Measurements from ENCODE around the gene PACS1.
"Not testable (repeated sequence)": the region's sequence is repeated elsewhere in the genome, so short reads cannot be mapped to it uniquely, and the experiment has no call there.

The PACS1 gene

DNA sequence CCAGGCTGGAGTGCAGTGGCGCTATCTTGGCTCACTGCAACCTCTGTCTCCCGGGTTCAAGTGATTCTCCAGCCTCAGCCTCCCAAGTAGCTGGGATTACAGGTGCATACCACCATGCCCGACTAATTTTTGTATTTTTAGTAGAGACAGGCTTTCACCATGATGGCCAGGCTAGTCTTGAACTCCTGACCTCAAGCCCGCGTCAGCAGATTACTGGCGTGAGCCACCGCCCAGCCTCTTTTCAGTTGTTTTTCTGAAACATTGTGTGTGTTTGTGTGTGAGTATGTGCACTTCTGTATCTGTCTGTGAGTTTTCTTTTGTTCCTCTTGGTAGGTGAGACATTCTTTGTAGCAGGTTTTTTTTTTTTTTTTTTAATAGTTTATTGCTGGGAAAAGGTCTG is 8.9 kb downstream of the PACS1 start:
- not testable (repeated sequence) for H3K4me3 ChIP-seq (ENCODE audit: low read length); H3K36me3 ChIP-seq (ENCODE audit: insufficient read depth, low read length); H3K27me3 ChIP-seq (ENCODE audit: insufficient read depth, low read length); H3K4me1 ChIP-seq (ENCODE audit: insufficient read depth, low read length); H3K27ac ChIP-seq (ENCODE audit: low read depth, low read length); H3K9me3 ChIP-seq (ENCODE audit: insufficient read depth, low read depth, low read length); H3K9ac ChIP-seq (ENCODE audit: low read depth, low read length)
- WGBS: 97% methylated on average over 7 of the region's 7 CpGs

DNA sequence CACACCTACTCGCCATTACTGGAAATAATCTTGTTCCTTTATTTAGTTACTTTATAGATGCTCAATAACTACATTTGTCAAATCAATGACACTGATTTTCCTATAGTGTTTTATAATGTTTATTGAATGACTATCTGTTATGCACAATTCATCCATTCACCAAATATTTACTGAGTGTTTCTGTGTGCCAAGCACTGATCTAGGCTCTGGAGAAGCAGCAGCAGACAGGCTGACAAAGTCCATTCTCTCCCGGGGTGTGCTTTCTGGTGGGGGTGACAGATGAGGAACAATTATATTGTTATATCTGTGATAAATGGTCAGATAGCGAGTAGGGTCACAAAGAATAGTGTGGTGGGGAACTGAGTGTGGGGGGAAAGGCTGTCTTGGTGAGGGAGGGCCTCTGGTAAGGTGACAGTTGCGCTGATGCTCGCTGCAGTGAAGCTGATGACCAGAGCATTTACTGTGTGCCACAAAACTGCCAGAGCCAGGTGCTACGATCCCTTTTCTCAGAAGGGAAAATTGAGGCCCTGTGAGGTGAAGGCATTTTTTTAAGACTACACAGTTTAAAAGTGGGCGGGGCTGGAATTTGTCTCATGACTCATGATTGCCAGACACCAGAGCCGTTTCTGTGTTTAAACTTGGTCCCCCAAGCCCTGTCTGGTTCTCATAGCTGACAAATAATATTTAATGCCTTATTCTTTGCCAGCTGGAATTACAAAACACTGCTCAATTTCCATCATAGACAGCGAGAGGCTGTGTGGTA is 10.2 kb downstream of the PACS1 start:
- Histone ChIP-seq H3K9ac (ENCODE audit: low read depth, low read length) (no peak overlapping the region), H3K9me3 (ENCODE audit: insufficient read depth, low read depth, low read length) (no peaks in the 10 kb centered on the region), H3K36me3 (ENCODE audit: insufficient read depth, low read length) (no peaks in the 10 kb centered on the region), H3K4me3 (ENCODE audit: low read length) (no peak overlapping the region), H3K27ac (ENCODE audit: low read depth, low read length) (no peak overlapping the region), H3K27me3 (ENCODE audit: insufficient read depth, low read length) (no peaks in the 10 kb centered on the region), H3K4me1 (ENCODE audit: insufficient read depth, low read length) (no peaks in the 10 kb centered on the region; the same call in 1 of the 2 replicates)
- WGBS: 91% methylated on average over 7 of the region's 9 CpGs

DNA sequence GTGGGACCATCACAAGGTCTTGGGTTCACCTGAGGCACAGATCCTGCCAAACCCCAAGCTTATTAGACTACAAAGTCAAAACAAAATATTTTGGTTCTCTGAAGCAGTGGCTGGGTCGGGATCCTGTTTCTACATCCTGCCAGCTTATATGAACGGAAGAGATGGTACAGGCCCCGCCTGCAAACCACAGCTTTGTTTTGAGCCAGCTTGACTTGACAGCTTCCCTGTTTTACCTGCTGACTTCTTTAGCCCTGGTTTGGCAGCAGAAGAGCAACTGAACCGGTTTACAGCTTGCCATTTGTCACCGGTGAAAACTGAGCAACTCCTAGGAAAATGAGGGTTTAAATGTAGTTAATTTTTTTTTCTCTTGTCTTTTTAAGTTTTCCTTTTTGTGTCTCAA is 11.4 kb downstream of the PACS1 start:
- H3K36me3 ChIP-seq (ENCODE audit: insufficient read depth, low read length): no peaks in the 10 kb centered on the region
- no peaks in the 10 kb centered on the region; the same call in 1 of the 2 replicates for H3K4me1 ChIP-seq (ENCODE audit: insufficient read depth, low read length)
- H3K27me3 ChIP-seq (ENCODE audit: insufficient read depth, low read length): no peaks in the 10 kb centered on the region
- no peaks in the 10 kb centered on the region for H3K9me3 ChIP-seq (ENCODE audit: insufficient read depth, low read depth, low read length)
- H3K27ac ChIP-seq (ENCODE audit: low read depth, low read length): no peak overlapping the region
- no peak overlapping the region for H3K4me3 ChIP-seq (ENCODE audit: low read length)
- WGBS: 91% methylated on average over 5 of the region's 5 CpGs
- H3K9ac ChIP-seq (ENCODE audit: low read depth, low read length): no peak overlapping the region

DNA sequence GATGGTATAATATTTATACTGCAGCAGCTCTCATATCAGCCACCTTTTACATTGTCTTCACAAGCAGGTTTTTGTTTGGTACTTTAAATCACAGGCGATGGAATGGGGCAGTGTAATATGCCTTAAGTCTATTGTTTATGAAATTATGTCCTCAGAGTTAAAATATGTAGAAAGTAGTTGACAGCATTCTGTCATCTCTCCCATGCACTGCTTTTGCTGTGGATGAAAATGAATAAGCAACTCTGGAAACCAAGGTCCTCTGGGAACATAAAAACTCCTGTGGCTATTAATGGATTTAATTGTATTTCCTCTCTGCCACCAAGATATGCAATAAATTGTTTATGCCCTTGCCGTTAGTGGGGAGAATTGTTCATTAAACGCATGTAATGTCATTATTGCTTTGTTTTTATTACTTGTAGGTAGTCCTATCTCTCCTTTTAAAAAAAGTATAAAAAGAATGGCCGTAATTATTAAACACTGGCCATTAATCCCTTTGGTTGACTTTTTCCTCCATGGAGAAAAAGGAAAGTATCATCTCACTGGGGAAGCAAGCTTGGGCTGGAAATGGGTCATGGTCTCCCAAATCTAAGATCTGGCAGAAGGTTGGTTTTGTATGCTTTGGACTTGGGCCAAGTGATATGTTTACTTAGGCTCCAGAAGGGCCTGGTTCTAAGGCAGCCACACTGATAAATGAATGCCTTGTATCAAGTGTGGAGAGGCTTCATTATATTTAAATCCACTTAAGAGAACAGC is 13.1 kb downstream of the PACS1 start:
- WGBS: 96% methylated on average over 2 of the region's 4 CpGs
- H3K36me3 ChIP-seq (ENCODE audit: insufficient read depth, low read length): no peaks in the 10 kb centered on the region
- H3K27me3 ChIP-seq (ENCODE audit: insufficient read depth, low read length): no peaks in the 10 kb centered on the region
- no peak overlapping the region for H3K9ac ChIP-seq (ENCODE audit: low read depth, low read length)
- H3K27ac ChIP-seq (ENCODE audit: low read depth, low read length): no peak overlapping the region
- no peaks in the 10 kb centered on the region for H3K9me3 ChIP-seq (ENCODE audit: insufficient read depth, low read depth, low read length)
- H3K4me1 ChIP-seq (ENCODE audit: insufficient read depth, low read length): no peaks in the 10 kb centered on the region; the same call in 1 of the 2 replicates
- H3K4me3 ChIP-seq (ENCODE audit: low read length): no peak overlapping the region

DNA sequence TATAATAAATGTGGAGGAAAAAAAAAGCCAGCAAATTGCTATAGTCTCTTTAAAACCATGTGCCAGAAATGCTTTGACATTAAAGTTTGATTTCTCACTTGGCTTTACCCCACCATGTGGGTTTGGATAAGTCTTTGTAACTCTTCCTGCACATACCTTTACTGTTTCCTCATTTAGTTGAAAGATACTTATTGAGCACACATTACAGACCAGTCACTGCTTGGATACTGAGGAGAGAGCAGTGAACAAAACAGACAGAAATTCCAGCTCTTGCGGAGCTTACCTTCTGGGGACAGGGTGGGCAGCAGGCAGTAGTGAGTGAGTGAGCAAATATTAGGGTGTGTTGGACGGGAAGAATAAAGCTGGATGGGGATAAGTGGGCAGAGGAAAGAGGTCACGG is 13.7 kb downstream of the PACS1 start:
- no peaks in the 10 kb centered on the region for H3K27me3 ChIP-seq (ENCODE audit: insufficient read depth, low read length)
- H3K4me1 ChIP-seq (ENCODE audit: insufficient read depth, low read length): no peaks in the 10 kb centered on the region; the same call in 1 of the 2 replicates
- H3K9ac ChIP-seq (ENCODE audit: low read depth, low read length): no peak overlapping the region
- no peaks in the 10 kb centered on the region for H3K36me3 ChIP-seq (ENCODE audit: insufficient read depth, low read length)
- 95% methylated on average over 3 of the region's 3 CpGs for WGBS
- no peak overlapping the region for H3K4me3 ChIP-seq (ENCODE audit: low read length)
- H3K9me3 ChIP-seq (ENCODE audit: insufficient read depth, low read depth, low read length): no peaks in the 10 kb centered on the region
- H3K27ac ChIP-seq (ENCODE audit: low read depth, low read length): no peak overlapping the region

DNA sequence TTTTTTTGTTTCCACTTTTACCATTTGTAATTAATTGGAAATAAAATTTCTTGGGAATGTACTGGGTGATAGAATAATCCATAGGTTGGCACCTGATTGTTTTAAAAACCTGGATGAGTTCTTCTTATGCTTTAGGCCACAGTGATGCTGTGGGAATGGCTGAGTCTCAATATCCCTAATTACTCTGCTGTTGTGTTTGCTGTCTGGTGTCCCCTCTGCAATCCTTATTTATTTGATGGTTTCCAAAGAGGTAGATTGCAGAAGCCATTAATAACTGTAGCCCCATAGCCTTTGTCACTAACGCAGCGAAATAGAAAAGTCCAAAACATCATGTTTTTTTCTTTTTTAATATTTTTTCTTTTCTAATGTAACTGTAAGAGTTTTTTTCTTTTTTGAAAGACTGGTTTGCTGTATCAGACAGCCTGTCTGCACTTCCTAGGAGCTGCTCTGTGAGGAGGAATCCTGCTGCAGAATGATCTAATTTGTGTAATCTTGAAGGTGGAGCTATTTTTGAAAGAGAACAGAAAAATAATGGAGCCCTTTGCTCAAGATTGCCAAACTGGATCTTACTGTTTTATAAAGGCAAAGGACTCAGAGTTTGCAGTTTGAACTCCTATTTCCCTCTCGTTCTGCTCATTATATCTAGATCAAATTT is 14.9 kb downstream of the PACS1 start:
- WGBS: no CpG with 5 or more reads among the region's 3 CpGs
- H3K36me3 ChIP-seq (ENCODE audit: insufficient read depth, low read length): no peaks in the 10 kb centered on the region
- no peak overlapping the region for H3K9ac ChIP-seq (ENCODE audit: low read depth, low read length)
- no peaks in the 10 kb centered on the region for H3K27me3 ChIP-seq (ENCODE audit: insufficient read depth, low read length)
- no peak overlapping the region for H3K4me3 ChIP-seq (ENCODE audit: low read length)
- H3K4me1 ChIP-seq (ENCODE audit: insufficient read depth, low read length): no peaks in the 10 kb centered on the region; the same call in 1 of the 2 replicates
- H3K9me3 ChIP-seq (ENCODE audit: insufficient read depth, low read depth, low read length): no peaks in the 10 kb centered on the region
- no peak overlapping the region for H3K27ac ChIP-seq (ENCODE audit: low read depth, low read length)

DNA sequence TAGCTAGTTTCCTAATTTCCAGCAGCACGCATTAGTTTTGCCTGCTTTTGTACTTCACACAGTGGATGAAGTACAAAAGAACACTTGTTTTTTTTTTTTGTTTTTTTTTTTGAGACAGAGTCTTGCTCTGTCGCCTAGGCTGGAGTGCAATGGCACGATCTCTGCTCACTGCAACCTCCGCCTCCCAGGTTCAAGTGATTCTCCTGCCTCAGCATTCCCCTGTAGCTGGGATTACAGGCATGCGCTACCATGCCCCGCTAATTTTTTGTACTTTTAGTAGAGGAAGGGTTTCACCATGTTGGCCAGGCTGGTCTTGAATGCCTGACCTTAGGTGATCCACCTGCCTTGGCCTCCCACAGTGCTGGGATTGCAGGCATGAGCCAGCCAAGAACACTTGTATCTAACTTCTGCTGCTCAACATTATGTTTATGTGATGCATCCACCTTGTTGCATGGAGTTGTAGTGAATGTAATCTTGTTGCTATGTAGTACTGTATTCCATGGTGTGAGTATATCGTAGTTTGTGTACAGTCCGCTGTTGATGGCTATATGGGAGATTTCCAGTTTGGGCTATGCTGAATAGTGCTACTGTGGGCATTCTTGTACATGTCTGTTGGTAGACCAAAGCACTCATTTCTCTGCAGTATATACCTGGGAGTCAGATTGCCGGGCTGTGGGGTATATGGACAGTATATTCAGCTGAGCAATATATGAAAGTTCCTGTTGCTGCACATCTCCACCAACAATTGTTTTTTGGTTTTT is 17.3 kb downstream of the PACS1 start:
- WGBS: 96% methylated on average over 9 of the region's 9 CpGs
- Histone ChIP-seq H3K4me3 (ENCODE audit: low read length) (no peak overlapping the region), H3K9me3 (ENCODE audit: insufficient read depth, low read depth, low read length) (no peaks in the 10 kb centered on the region), H3K36me3 (ENCODE audit: insufficient read depth, low read length) (no peaks in the 10 kb centered on the region), H3K4me1 (ENCODE audit: insufficient read depth, low read length) (no peaks in the 10 kb centered on the region; the same call in 1 of the 2 replicates), H3K27me3 (ENCODE audit: insufficient read depth, low read length) (no peaks in the 10 kb centered on the region), H3K9ac (ENCODE audit: low read depth, low read length) (no peak overlapping the region), H3K27ac (ENCODE audit: low read depth, low read length) (no peak overlapping the region)

DNA sequence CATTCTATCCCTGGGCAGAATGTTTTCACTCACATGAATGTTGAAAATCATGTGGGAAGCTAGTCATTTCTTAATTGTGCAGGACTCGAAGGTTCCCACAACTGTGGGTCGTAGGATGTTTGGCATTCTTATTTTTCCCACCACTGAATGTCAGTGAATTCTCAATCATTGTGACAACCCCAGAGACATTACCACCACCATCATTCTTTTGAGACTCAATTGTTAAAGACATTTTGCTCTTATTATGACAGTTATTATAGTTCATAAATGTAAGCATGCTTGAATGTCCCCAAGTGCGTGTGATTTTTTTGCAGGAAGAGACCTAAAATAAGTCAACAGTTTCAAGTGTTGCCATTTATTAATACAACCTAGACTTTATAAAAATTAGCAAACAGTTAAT is 19.0 kb downstream of the PACS1 start:
- Histone ChIP-seq H3K27me3 (ENCODE audit: insufficient read depth, low read length) (no peaks in the 10 kb centered on the region), H3K9ac (ENCODE audit: low read depth, low read length) (no peak overlapping the region), H3K9me3 (ENCODE audit: insufficient read depth, low read depth, low read length) (no peaks in the 10 kb centered on the region), H3K4me1 (ENCODE audit: insufficient read depth, low read length) (no peaks in the 10 kb centered on the region; the same call in 1 of the 2 replicates), H3K36me3 (ENCODE audit: insufficient read depth, low read length) (no peaks in the 10 kb centered on the region), H3K4me3 (ENCODE audit: low read length) (no peak overlapping the region), H3K27ac (ENCODE audit: low read depth, low read length) (no peak overlapping the region)
- WGBS: 98% methylated on average over 3 of the region's 3 CpGs

DNA sequence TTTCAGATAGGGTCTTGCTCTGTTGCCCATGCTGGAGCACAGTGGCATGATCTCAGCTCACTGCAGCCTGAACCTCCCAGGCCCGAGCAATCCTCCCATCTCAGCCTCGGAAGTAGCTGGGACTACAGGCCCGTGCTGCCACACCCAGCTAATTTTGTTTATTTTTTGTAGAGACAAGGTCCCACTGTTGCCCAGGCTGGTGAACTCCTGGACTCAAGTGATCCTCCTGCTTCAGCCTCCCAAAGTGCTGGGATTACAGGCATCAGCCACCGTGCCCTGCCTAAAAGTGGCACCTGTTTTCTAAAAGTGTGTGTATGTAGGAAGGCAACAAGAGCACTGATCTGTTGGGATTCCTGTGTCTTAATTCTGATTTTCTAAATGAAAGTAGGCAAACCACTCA is 20.2 kb downstream of the PACS1 start:
- no peaks in the 10 kb centered on the region for H3K36me3 ChIP-seq (ENCODE audit: insufficient read depth, low read length)
- H3K9ac ChIP-seq (ENCODE audit: low read depth, low read length): no peak overlapping the region
- H3K4me1 ChIP-seq (ENCODE audit: insufficient read depth, low read length): no peaks in the 10 kb centered on the region
- 96% methylated on average over 4 of the region's 4 CpGs for WGBS
- no peak overlapping the region for H3K27ac ChIP-seq (ENCODE audit: low read depth, low read length)
- no peaks in the 10 kb centered on the region for H3K27me3 ChIP-seq (ENCODE audit: insufficient read depth, low read length)
- H3K9me3 ChIP-seq (ENCODE audit: insufficient read depth, low read depth, low read length): no peaks in the 10 kb centered on the region
- no peak overlapping the region for H3K4me3 ChIP-seq (ENCODE audit: low read length)

DNA sequence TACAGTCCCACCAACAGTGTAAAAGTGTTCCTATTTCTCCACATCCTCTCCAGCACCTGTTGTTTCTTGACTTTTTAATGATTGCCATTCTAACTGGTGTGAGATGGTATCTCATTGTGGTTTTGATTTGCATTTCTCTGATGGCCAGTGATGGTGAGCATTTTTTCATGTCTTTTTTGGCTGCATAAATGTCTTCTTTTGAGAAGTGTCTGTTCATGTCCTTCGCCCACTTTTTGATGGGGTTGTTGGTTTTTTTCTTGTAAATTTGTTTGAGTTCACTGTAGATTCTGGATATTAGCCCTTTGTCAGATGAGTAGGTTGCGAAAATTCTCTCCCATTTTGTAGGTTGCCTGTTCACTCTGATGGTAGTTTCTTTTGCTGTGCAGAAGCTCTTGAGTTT is 22.1 kb downstream of the PACS1 start:
- H3K9me3 ChIP-seq (ENCODE audit: insufficient read depth, low read depth, low read length); H3K36me3 ChIP-seq (ENCODE audit: insufficient read depth, low read length); H3K9ac ChIP-seq (ENCODE audit: low read depth, low read length); H3K4me3 ChIP-seq (ENCODE audit: low read length); H3K4me1 ChIP-seq (ENCODE audit: insufficient read depth, low read length); H3K27ac ChIP-seq (ENCODE audit: low read depth, low read length); H3K27me3 ChIP-seq (ENCODE audit: insufficient read depth, low read length): not testable (repeated sequence)
- WGBS: no CpG with 5 or more reads among the region's 2 CpGs

DNA sequence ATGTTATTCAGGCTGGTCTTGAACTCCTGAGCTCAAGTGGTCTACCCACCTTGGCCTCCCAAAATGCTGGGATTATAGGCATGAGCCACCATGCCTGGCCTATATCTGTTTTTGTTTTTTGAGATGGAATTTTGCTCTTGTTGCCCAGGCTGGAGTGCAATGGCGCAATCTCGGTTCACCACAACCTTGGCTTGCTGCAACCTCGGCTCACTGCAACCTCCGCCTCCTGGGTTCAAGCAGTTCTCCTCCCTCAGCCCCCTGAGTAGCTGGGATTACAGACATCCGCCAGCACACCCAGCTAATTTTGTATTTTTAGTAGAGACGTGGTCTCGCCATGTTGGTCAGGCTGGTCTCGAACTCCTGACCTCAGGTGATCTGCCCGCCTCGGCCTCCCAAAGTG is 29.7 kb downstream of the PACS1 start:
- not testable (repeated sequence) for H3K36me3 ChIP-seq (ENCODE audit: insufficient read depth, low read length); H3K4me3 ChIP-seq (ENCODE audit: low read length); H3K9ac ChIP-seq (ENCODE audit: low read depth, low read length); H3K27ac ChIP-seq (ENCODE audit: low read depth, low read length); H3K9me3 ChIP-seq (ENCODE audit: insufficient read depth, low read depth, low read length); H3K4me1 ChIP-seq (ENCODE audit: insufficient read depth, low read length); H3K27me3 ChIP-seq (ENCODE audit: insufficient read depth, low read length)
- 94% methylated on average over 10 of the region's 10 CpGs for WGBS
